WERI-Rb-1 (cell line): ENCODE data around the gene CYBA.

Source experiments
- DNase-seq: peaks from one replicate; pipeline ENCODE4 v3.0.0-alpha.2; 2020
- H3K27ac ChIP-seq: fragments of 250-450 bp; sonication (Bioruptor Pico); 2 replicates; pipeline ENCODE4 v1.5.1; 2020; ENCODE audit warnings: mild to moderate bottlenecking, moderate library complexity
- H3K27me3 ChIP-seq: fragments of 250-450 bp; sonication (Bioruptor Pico); 2 replicates; pipeline ENCODE4 v1.5.1; 2021; ENCODE audit warnings: mild to moderate bottlenecking, low read depth, moderate library complexity; ENCODE audit not compliant: insufficient read depth, severe bottlenecking
- H3K36me3 ChIP-seq: fragments of 250-450 bp; sonication (Bioruptor Pico); 2 replicates; pipeline ENCODE4 v1.5.1; 2020; ENCODE audit warnings: mild to moderate bottlenecking, moderate library complexity
- H3K4me3 ChIP-seq: 2 replicates; pipeline ENCODE4 v1.5.1; 2011; ENCODE audit warnings: low read depth, mild to moderate bottlenecking, control low read depth, low read length
- H3K9me3 ChIP-seq: fragments of 250-450 bp; sonication (Bioruptor Pico); 2 replicates; pipeline ENCODE4 v1.5.1; 2021; ENCODE audit warnings: mild to moderate bottlenecking, moderate library complexity; ENCODE audit not compliant: severe bottlenecking
- TF ChIP-seq, protein P1 (sequence below): IDR thresholded peaks from 2 replicates; pipeline ENCODE4 v1.5.1; 2011; ENCODE audit warnings: low read depth, mild to moderate bottlenecking, control low read depth, inconsistent platforms, low read length

The CYBA gene

DNA sequence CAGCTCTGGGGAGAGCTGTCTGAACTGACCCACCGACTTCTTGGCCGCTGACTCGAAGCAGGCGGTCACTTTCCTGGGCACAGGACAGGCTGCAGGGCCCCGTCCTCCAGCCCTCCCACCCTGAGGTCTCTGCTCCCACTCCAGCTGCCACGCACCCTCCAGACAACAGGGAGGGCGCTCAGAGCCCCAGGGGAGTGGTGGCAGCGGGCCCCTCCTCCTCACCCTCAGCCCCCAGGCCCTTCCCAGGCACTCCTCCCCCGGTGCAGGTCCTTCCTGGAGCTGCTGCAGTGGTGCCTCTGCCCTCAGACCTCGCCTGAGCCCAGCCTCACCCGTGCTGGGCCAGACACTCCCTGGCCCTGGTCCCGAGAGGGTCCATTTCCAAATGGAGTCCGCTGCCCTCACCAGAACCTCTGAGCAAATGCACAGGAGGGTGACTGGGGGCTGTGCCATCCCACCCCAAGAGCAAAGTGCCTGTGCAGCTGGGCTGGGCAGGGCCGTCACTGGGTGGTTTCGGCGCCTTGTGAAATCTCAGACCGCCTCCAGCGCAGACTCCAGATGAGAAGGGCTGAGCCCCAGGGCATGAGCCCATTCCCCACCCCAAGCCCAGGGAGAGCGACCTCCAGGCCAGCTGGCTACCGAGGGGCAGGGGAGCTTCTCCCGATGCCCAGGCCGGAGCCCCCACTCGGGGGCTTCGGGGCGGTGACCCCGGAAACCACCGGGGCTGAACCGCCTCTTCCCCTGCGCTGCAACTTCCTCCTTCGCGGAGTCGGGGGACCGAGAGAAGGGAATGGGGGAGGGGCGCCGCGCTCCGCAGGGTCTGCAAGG lies 717 bp downstream of the CYBA start:
- Histone ChIP-seq H3K9me3 (no peaks in the 10 kb centered on the region), H3K27me3 (no peaks in the 10 kb centered on the region), H3K4me3 (no peak overlapping the region), H3K36me3 (no peaks in the 10 kb centered on the region; the same call in 1 of the 2 replicates), H3K27ac (no peak overlapping the region)
- TF ChIP-seq, protein P1, sequence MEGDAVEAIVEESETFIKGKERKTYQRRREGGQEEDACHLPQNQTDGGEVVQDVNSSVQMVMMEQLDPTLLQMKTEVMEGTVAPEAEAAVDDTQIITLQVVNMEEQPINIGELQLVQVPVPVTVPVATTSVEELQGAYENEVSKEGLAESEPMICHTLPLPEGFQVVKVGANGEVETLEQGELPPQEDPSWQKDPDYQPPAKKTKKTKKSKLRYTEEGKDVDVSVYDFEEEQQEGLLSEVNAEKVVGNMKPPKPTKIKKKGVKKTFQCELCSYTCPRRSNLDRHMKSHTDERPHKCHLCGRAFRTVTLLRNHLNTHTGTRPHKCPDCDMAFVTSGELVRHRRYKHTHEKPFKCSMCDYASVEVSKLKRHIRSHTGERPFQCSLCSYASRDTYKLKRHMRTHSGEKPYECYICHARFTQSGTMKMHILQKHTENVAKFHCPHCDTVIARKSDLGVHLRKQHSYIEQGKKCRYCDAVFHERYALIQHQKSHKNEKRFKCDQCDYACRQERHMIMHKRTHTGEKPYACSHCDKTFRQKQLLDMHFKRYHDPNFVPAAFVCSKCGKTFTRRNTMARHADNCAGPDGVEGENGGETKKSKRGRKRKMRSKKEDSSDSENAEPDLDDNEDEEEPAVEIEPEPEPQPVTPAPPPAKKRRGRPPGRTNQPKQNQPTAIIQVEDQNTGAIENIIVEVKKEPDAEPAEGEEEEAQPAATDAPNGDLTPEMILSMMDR = no peak
- no peak for DNase-seq

DNA sequence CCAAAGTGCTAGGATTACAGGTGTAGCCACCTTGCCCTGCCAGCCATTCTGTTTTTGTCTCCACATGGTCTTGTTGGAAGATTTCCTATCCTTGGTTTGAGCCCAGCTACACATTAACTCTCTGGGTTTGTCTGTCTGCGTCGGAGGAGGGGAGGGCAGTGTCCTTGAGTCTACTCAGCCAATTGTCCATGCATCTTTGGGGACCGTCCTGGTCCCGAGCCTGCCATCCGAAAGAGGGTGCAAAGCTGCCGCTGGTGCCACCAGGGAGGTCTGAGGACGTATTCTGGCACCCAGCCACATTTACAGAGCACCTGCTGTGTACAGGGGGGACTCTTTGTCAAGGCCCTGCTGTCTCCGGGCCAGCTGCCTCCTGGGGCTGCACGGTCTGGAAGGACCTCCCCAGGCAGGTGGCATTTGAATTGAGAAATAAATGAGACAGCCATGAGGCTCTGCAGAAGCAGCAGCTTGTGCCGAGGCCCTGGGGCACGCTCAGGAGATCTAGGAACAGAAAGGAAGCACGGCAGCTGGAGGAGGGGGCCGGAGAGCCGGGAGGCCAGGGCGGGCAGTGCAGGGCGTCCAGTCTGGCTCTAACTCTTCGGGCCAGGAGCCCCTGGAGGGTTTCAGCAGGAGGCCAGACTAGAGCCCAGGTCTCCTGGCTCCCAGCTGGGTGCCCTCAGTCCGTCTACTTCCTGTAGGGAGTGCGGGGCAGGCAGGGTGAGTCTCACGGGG lies 1.5 kb downstream of the CYBA start:
- TF ChIP-seq, protein P1 = no peak
- H3K9me3 ChIP-seq = no peaks in the 10 kb centered on the region
- H3K36me3 ChIP-seq = no peaks in the 10 kb centered on the region
- no peak for DNase-seq
- no peaks in the 10 kb centered on the region for H3K27me3 ChIP-seq
- no peak overlapping the region for H3K27ac ChIP-seq
- no peak overlapping the region for H3K4me3 ChIP-seq

DNA sequence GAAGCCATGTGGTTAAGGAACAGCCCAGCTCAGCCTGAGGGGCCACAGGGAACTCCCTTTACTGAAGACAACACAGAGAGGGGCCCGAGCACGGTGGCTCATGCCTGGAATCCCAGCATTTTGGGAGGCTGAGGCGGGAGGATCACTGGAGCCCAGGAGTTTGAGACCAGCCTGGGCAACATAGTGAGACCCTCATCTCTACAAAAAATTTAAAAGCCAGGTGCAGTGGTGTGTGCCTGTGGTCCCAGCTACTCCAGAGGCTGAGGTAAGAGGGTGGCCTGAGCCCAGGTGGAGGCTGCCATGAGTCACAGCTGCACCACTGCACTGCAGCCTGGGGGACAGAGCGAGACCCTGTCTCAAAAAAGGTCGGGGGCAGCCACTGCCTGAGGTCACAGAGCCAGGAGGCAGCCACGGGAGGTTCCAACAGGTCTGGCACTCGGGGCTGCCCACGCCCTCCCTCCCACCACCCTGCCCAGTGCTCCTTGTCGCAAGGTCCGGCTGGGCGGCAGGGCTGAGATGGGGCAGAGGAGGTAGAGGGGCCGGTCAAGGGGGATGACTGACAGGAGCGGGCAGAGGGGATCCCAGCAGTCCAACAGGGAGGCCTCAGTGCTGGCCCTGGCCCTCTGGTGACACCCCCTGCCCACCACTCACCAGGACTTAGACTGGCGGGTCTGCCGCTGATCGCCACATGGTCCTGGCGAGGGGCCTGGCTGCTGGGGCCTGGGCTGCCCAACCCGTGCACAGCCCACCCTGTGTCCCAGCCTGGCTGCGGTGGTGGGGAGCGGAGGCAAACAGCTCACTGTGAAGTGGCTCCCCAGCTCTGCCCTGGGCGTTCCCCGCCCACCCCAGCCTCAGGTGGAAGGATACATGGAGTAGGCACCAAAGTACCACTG lies 3.4 kb downstream of the CYBA start:
- TF ChIP-seq, protein P1 = no peak
- DNase-seq = no peak
- Histone ChIP-seq H3K4me3 (no peak overlapping the region), H3K27me3 (no peaks in the 10 kb centered on the region), H3K27ac (no peak overlapping the region), H3K9me3 (no peaks in the 10 kb centered on the region), H3K36me3 (no peaks in the 10 kb centered on the region)

DNA sequence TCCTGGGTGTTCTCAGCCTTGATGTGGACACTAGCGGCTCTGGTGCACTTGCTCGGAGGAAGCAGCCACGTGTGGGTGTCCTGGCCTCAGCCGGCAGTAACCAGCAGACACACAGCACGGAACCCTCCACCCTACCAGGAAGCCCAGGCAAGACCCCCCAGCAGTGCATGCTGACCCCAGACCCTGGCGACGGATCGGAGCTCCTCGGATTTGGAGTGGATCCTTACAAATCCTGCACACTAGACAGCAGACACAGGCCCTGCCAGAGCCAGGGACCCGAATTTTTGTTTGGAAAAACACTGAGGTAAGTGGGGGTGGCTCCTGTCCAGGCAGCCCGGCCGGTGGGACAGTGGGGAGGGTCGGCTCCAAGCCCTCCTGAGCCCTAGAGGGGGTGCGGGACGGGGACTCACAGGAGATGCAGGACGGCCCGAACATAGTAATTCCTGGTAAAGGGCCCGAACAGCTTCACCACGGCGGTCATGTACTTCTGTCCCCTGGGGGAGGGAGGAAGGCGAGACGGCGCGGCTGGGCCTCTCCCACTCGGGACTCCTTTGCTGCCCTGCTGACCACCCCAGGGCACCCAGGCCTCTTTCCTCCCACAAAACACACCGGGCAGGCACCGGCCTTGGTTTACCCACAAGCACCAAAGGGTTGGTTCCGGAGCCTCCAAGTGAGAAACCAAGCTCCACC lies 4.4 kb downstream of the CYBA start:
- no peak for DNase-seq
- TF ChIP-seq, protein P1 = no peak
- Histone ChIP-seq H3K27ac (no peak overlapping the region), H3K4me3 (no peak overlapping the region), H3K36me3 (no peaks in the 10 kb centered on the region), H3K27me3 (no peaks in the 10 kb centered on the region), H3K9me3 (no peaks in the 10 kb centered on the region)

DNA sequence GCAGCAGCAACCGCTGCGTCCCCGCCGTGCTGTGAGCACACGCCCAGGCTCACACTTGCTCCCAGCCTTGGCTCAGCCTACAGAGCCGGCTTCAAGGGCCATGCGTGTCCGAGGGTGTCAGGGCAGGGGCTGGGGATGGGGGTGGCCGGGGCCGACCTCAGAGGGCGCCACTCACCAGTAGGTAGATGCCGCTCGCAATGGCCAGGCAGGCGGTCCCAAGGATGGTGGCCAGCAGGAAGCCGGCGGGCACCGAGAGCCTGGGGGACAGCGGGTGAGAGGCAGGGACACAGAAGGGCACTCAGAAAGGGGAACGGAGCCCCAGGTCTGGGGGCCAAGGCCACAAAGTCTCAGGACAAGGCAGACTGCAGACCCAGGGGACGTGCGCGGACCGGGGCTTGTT lies 4.9 kb downstream of the CYBA start:
- no peak overlapping the region for H3K4me3 ChIP-seq
- TF ChIP-seq, protein P1 = no peak
- H3K36me3 ChIP-seq = no peaks in the 10 kb centered on the region
- H3K9me3 ChIP-seq = no peaks in the 10 kb centered on the region
- no peak for DNase-seq
- H3K27me3 ChIP-seq = no peaks in the 10 kb centered on the region
- H3K27ac ChIP-seq = no peak overlapping the region
